HG03103 (cell line): ENCODE measurements around the gene SHD.

Experiments used
- ATAC-seq: cut with Tn5 transposase; IDR thresholded peaks from one replicate; pipeline ENCODE4 v1.9.1; 2021; ENCODE audit warnings: low read depth; ENCODE audit not compliant: unreplicated experiment

Gene SHD

GRCh38 chr19:4295972-4296771 is 17.1 kb downstream of the SHD start:
- no peak for ATAC-seq

- ATAC-seq = no peak
Observed at GRCh38 chr19:4297901-4298809, 19.1 kb downstream of the SHD start.

DNA sequence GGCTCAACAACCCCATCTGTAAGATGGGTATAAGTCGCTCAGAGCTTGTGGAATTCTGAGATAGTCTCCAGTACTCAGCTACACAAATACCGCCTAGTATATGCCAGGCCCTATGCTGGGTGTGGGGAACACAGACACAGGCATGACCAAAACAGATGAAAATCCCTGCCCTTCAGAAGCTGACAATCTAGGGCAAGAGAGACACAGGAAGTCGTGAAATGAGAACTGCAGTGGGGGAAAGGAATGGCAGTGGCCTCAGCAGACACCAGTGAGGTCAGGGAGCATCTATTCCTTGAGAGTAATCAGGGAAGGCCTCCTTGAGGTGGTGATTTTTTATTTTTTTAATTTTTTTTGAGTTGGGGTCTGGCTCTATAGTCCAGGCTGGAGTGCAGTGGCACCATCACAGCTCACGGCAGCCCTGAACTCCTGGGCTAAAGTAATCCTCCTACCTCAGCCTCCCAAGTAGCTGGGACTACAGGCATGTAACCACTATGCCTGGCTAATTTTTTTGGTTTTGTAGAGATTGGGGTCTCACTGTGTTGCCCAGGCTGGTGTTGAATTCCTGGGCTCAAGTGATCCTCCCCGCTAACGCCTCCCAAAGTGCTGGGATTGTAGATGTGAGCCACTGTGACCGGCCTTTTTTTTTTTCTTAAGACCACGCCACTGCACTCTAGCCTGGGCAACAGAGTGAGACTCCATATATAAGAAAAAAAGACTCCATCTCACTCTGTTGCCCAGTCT is 19.9 kb downstream of the SHD start:
- no peak for ATAC-seq

GRCh38 chr19:4300589-4300988 is 21.5 kb downstream of the SHD start:
- no peak for ATAC-seq

DNA sequence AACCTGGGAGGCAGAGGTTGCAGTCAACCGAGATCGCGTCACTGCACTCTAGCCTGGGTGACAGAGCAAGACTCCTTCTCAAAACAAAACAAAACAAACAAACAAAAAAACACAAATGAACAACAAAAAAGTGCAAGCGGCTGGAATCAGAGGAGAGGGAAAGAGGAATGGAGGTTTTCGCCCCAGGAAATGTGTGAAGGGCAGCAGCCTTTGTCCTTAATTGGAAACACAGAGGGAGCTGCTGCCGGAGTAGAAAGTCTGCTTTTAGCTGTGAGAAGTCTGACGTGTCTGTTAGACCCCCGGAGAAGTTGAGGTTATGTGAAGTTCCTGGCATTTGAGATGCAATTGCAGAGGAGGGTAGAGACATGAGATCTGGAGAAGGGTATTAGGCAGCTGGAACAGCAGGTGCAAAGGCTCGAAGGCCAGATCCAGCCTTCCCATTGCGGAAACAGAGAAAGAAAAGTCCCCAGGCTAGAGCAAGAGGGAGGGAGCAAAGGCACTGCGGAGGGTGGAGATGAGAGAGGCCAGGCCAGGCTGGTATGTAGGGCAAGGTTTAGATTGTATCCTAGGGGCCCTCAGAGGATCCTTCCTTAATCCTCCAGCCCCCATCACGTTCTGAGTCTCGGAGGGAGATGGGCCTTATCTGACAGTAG is 22.6 kb downstream of the SHD start:
- no peak for ATAC-seq

DNA sequence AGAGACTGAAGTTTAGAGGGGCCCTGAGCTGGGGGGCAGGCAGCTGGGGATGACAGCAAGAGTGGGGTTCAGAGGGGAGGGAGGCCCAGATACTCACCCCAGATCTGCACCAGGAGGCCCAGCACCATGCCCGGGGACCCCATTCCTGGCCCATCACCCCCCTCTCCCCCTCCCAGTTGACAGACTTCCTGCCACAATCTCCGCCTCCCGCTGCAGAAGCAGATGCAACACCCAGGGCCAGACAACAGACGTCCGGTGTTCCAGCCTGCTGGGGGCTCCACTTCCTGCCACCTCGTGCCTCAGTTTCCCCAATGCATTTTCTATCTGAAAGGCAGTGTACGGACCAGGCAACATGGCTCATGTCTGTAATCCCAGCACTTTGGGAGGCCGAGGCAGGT is 23.2 kb downstream of the SHD start, which contains the start of gene TMIGD2:
TMIGD2 (minus strand) TSS at position 147 of the 398 bp plus-strand sequence; CDS start at position 143, 4 bp downstream.
- ATAC-seq = no peak

- no peak for ATAC-seq
Observed at GRCh38 chr19:4303819-4304537, 24.9 kb downstream of the SHD start.

- no peak for ATAC-seq
Observed at GRCh38 chr19:4304538-4305256, 25.6 kb downstream of the SHD start, which contains the start of gene FSD1. FSD1 (plus strand) TSS chr19:4304598; CDS start chr19:4304747, 149 bp downstream.

- ATAC-seq = no peak
Observed at GRCh38 chr19:4305257-4305612, 26.2 kb downstream of the SHD start.

GRCh38 chr19:4305659-4306058 is 26.6 kb downstream of the SHD start:
- no peak for ATAC-seq

GRCh38 chr19:4310247-4311121 is 31.4 kb downstream of the SHD start:
- ATAC-seq = no peak

- ATAC-seq = no peak
Observed at GRCh38 chr19:4313847-4314490, 34.9 kb downstream of the SHD start.

GRCh38 chr19:4316956-4317355 is 37.9 kb downstream of the SHD start:
- no peak for ATAC-seq

DNA sequence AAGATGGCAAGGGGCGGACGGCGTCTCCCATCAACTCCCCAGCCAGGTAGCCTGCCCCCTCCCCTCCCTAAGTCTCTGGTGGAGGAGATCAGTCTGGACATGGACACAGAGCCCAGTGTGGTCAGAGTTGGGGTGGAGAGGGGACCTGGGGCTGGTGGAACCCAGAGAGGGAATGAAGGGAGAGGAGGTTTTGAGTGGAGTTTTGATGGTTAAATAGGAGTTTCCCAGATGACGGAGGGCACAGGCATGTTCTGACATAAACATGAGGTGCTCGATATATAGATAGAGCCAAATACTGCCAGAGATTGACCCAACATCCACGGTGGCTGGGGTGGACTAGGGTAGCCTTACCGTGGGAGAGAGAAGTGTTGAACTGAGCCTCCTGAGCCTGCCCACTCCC is 39.4 kb downstream of the SHD start:
- no peak for ATAC-seq

- ATAC-seq = no peak
Observed at GRCh38 chr19:4319067-4319718, 40.1 kb downstream of the SHD start.

GRCh38 chr19:4320419-4320818 is 41.4 kb downstream of the SHD start:
- ATAC-seq = no peak
